Measurements from ENCODE around the gene IL21. TPM values are rescaled to one million over a fixed set of nuclear protein-coding genes. Genes with fewer than 3 reads are reported as not detected.
A peak's percentile ranks its signal among the peaks of the same experiment; 100 is the strongest.
"Not testable (repeated sequence)": the region's sequence is repeated elsewhere in the genome, so short reads cannot be mapped to it uniquely, and the experiment has no call there.

IL21 gene
- total RNA-seq, 1 experiment from 2014 or later: not detected

DNA sequence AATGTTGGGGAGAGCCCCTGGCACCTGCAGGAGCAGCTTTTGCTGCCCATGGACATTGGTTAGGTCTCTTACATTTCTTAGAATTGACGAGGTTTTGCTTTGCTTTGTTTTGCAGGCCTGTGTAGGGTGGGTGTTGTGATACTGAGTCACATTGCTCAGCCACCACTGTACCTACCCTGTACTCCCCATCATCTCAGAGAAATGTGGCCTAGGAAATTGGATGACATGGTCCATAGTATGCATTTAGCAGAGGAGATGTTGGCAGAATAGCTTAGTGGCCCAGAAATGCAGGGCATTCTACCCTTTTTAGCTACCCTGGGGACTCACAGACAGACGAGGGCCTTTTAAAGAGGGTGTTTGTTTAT lies 43.7 kb downstream of the IL21 start:
- no peak overlapping the region for H3K4me3 ChIP-seq (ENCODE audit: low read depth, low read length)
- ChIA-PET POLR2A (no interaction called here), CTCF (interaction anchor here (1.0 to 2.1 kb wide), 4 partner anchors 140 to 676 kb away, joined by 3 to 11 read pairs (median 3); no protein-coding TSS in a partner anchor)
- Mint-ChIP-seq H3K27me3 (ENCODE audit: insufficient read depth, unreplicated experiment) (peaks cover 2% of the 10 kb centered on the region), H3K4me1 (ENCODE audit: low read depth, unreplicated experiment) (no peaks in the 10 kb centered on the region), H3K9me3 (ENCODE audit: unreplicated experiment) (peaks cover 9% of the 10 kb centered on the region), H3K27ac (ENCODE audit: unreplicated experiment) (no peak overlapping the region), H3K36me3 (ENCODE audit: insufficient read depth, unreplicated experiment) (no peaks in the 10 kb centered on the region), H3K4me3 (ENCODE audit: unreplicated experiment) (no peak overlapping the region)
- no peaks in the 10 kb centered on the region for H3K9me3 ChIP-seq
- peaks cover 4% of the 10 kb centered on the region; the same call in 1 of the 2 replicates for H3K4me1 ChIP-seq
- no peaks in the 10 kb centered on the region for H3K36me3 ChIP-seq (ENCODE audit: control insufficient read depth, insufficient read depth, low read length)
- BruUV-seq (replicated peaks): no TSS peak
- no peak for TF ChIP-seq CTCF (IDR thresholded peaks at IDR 0.05; ENCODE audit: insufficient read depth in 1 of 2, low read depth in 1 of 2, low read length in 1 of 2, severe bottlenecking in 1 of 2, unreplicated experiment in 1 of 2)
- intact Hi-C loops (cut with micrococcal nuclease; ENCODE audit: unreplicated experiment): loop anchor here (1.0 to 10.0 kb wide), 6 partner anchors 126 to 677 kb away; no protein-coding TSS in a partner anchor
- no peak for DNase-seq
- H3K27me3 ChIP-seq (replicated peaks; ENCODE audit: control insufficient read depth, insufficient read depth, low read length): no peaks in the 10 kb centered on the region

DNA sequence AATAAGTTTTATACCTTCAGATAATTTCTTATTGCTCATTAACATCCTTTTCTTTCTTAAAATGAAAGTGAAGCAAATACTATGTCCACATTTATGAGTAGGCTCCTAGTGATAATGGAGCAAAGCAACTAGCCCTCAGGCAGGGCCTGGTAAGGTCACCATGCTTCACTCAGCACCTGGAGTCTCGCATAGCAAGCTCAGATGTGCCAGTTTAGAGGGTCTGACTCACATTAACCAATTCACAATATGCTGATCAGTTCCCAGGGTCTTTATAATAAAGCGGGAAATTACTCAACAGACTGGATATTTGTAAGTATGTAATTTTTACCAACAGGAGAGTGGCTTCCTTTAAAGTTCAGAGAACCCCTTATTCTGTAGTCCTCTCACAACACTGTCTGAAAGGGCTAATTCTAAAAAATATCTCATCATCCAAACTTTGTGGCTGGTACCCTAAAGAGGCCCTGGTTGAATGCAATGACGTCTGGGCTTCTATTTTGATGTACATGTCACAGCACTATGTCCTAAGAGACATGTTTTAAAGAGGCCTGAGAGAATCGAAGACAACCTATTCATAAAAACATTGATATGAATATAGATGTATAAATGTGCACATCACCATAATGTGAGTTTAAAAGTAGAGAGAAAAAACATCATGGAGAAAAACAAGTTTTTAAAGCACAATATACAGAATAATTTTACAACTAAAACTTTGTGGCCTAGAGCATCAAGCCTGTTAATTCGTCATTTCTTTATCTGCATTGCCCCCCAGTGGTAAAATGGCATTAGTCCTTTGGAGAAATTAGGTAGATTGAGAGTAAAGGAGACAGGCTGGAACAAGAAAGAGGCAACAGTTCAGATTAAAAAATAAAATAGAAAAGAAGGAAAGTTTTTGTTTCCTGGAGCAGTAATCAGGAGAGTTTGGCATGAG lies 44.3 kb downstream of the IL21 start:
- Mint-ChIP-seq H3K9me3 (ENCODE audit: unreplicated experiment) (peaks cover 9% of the 10 kb centered on the region), H3K27ac (ENCODE audit: unreplicated experiment) (no peak overlapping the region), H3K4me3 (ENCODE audit: unreplicated experiment) (no peak overlapping the region), H3K4me1 (ENCODE audit: low read depth, unreplicated experiment) (no peaks in the 10 kb centered on the region), H3K27me3 (ENCODE audit: insufficient read depth, unreplicated experiment) (peaks cover 2% of the 10 kb centered on the region), H3K36me3 (ENCODE audit: insufficient read depth, unreplicated experiment) (no peaks in the 10 kb centered on the region)
- no peaks in the 10 kb centered on the region for H3K36me3 ChIP-seq (ENCODE audit: control insufficient read depth, insufficient read depth, low read length)
- H3K4me1 ChIP-seq: peaks cover 4% of the 10 kb centered on the region; the same call in 1 of the 2 replicates
- peak; percentile 53 to 54 for TF ChIP-seq CTCF (IDR thresholded peaks at IDR 0.05; ENCODE audit: insufficient read depth in 1 of 2, low read depth in 1 of 2, low read length in 1 of 2, severe bottlenecking in 1 of 2, unreplicated experiment in 1 of 2)
- no peaks in the 10 kb centered on the region for H3K9me3 ChIP-seq
- POLR2A ChIA-PET: no interaction called here
- intact Hi-C loops (cut with micrococcal nuclease; ENCODE audit: unreplicated experiment): loop anchor here (1.0 to 10.0 kb wide), 6 partner anchors 126 to 676 kb away; no protein-coding TSS in a partner anchor
- H3K27me3 ChIP-seq (replicated peaks; ENCODE audit: control insufficient read depth, insufficient read depth, low read length): no peaks in the 10 kb centered on the region
- no peak overlapping the region for H3K4me3 ChIP-seq (ENCODE audit: low read depth, low read length)
- BruUV-seq (replicated peaks): no TSS peak
- CTCF ChIA-PET: interaction anchor here (0.7 to 2.1 kb wide), 3 partner anchors 141 to 676 kb away, joined by 3 to 11 read pairs (median 3); no protein-coding TSS in a partner anchor
- DNase-seq: peak in 1 of 2 experiments; percentile 60

- H3K9me3 Mint-ChIP-seq (ENCODE audit: unreplicated experiment); H3K36me3 Mint-ChIP-seq (ENCODE audit: insufficient read depth, unreplicated experiment); H3K36me3 ChIP-seq (ENCODE audit: control insufficient read depth, insufficient read depth, low read length); H3K9me3 ChIP-seq; H3K27me3 Mint-ChIP-seq (ENCODE audit: insufficient read depth, unreplicated experiment); BruUV-seq (replicated peaks); POLR2A ChIA-PET; H3K4me3 ChIP-seq (ENCODE audit: low read depth, low read length); H3K4me1 Mint-ChIP-seq (ENCODE audit: low read depth, unreplicated experiment); DNase-seq; H3K4me1 ChIP-seq; H3K4me3 Mint-ChIP-seq (ENCODE audit: unreplicated experiment); H3K27me3 ChIP-seq (replicated peaks; ENCODE audit: control insufficient read depth, insufficient read depth, low read length); CTCF ChIA-PET; H3K27ac Mint-ChIP-seq (ENCODE audit: unreplicated experiment): not testable (repeated sequence)
- intact Hi-C loops (cut with micrococcal nuclease; ENCODE audit: unreplicated experiment): loop anchor here (10.0 kb wide), 1 partner anchor 190 kb away; no protein-coding TSS in a partner anchor
Measured at GRCh38 chr4:122574347-122574746, 46.5 kb downstream of the IL21 start.

Data from Caco-2 (cell line).